Suppressor macrophage treated with lipopolysaccharide for 4 hours (primary cell): ENCODE data around the gene NADK2.

ENCODE experiments used
- DNase-seq: peaks from one replicate; pipeline ENCODE4 v3.0.0-alpha.2; 2020

NADK2 gene

GRCh38 chr5:36158144-36158543 lies 83.6 kb downstream of the NADK2 start:
- DNase-seq = no peak

DNA sequence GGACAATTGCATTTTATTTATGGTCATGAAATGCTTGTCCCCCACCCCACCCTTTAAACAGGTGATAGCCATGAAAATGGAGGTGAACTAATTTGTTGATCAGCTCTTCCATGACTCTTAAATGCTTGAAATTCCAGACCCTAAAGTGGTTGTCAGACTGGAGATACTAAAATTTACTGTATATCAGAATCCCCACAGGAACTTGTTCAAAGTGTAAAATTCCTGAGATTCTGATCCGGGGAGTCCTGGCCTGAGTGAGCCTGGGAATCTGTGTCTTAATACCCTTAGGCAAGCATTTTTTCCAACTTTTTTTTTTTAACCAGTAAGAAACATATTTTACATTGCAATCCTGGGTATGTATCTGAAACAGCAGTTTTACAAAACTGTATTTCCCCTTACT lies 85.1 kb downstream of the NADK2 start:
- no peak for DNase-seq

DNA sequence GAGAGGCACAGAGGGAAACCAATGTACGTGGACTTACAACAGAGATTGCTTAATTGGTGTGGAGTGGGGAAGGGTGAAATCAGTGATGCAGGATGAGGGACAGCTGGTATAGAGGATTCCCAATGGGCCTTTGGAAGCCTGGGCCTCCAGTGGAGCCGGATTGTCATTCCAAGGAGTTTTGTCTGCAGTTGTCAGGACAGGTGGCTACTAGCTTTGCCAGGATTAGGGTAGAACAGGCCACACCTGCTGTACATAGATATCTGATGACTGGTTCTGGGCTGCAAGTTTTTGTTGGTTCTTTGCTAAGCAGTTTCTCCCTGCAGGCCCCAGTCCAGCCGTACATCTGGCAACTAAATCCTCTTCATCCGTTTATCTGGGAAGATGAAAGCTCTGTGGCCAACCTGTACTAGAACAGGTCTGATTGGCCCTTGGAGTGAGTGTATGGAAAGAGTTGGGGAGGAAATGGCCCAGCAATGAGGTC lies 85.6 kb downstream of the NADK2 start:
- DNase-seq = no peak

GRCh38 chr5:36155291-36155690 lies 86.4 kb downstream of the NADK2 start:
- no peak for DNase-seq

GRCh38 chr5:36153726-36154125 lies 88.0 kb downstream of the NADK2 start:
- no peak for DNase-seq

DNA sequence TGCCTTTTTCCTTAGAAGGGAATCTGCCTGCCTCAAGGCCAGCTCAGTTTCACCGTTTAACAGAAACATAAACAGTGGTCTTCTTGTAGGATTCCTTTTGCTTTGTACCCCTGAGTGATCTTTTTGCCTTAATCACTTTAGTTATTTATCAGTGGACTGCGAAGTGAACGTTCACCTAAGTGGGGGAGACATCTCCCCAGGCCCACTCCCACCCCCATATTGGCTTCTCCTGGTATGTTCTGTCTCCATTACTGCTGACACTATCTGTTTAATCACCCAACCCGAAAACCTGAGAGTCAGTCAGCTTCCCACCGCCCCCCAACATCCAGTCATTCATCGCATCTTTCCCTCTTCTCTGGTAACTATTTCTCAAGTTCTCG lies 88.4 kb downstream of the NADK2 start:
- no peak for DNase-seq

GRCh38 chr5:36152324-36153297 lies 89.1 kb downstream of the NADK2 start:
- DNase-seq = peak; percentile 9

GRCh38 chr5:36151434-36152323 lies 90.0 kb downstream of the NADK2 start, which contains the start of the genes LMBRD2 and SKP2:
LMBRD2 (minus strand) TSS chr5:36151887; CDS start chr5:36143349, 8,538 bp downstream.
SKP2 (plus strand) TSS chr5:36152111; CDS start chr5:36152263, 152 bp downstream.
- DNase-seq = peak; percentile 98

GRCh38 chr5:36150676-36151433 lies 90.9 kb downstream of the NADK2 start:
- DNase-seq = peak; percentile 57

DNA sequence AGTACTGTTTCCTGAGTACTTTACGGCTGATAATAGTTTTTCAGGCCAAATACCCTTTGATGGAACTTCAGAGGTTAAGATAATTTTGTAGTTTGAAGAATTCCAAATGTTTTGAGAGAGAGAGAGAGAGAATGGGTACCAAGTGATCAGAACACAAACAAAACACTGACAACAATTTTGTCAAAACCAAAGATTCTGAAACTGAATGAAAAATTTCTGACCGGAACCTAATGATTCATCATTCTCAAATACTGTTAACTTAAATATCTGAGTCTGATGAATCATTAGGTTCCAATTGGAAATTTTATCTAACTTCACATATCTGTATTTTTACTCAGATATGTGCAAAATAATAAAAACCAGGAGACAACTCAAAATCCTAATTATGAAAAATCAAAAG lies 94.0 kb downstream of the NADK2 start:
- no peak for DNase-seq

DNA sequence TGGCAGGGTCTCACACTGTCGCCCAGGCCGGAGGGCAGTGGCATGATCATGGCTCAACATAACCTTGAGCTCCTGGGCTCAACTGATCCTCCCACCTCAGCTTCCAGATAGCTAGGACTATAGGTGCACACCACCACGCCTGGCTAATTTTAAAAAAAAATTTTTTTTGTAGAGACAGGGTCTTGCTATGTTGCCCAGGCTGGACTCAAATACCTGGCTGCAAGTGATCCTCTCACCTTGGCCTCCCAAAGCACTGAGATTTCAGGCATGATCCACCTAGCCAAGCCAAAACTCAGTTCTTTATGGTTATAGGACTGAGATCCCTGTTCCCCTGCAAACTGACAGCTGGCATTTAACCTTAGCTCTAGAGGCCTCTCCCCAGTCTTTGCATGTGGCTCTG lies 95.3 kb downstream of the NADK2 start:
- DNase-seq = no peak

GRCh38 chr5:36145311-36145710 lies 96.4 kb downstream of the NADK2 start:
- DNase-seq = no peak
